Urothelium cell line (cell line): ENCODE results near the gene SLC37A1.

Experiments used
- DNase-seq: peaks from one replicate; pipeline ENCODE4 v3.0.0; 2011; ENCODE audit warnings: low spot score, mixed read lengths
- FAIRE-seq: peaks from 2 replicates; lab custom pipeline; 2011; peaks lifted over from hg19 to GRCh38; lab: Jason Lieb, UNC

The SLC37A1 gene

DNA sequence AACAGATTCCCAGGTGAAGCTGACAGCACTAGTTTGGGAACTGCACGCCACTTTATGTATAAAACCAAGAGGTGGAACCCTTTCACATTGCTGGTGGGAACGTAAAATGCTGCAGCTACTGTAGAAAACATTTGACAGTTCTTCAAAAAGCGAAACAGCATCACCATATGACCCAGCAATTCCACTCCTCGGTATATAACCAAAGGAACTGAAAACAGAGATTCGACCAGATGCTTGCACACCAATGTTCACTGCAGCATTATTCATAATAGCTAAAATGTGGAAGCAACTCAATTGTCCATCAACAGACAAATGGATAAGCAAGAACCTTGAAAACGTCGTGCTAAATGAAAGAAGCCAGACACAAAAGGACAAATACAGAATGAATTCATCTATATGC is 35.1 kb upstream of the SLC37A1 start:
- DNase-seq: no peak
- no peak for FAIRE-seq

DNA sequence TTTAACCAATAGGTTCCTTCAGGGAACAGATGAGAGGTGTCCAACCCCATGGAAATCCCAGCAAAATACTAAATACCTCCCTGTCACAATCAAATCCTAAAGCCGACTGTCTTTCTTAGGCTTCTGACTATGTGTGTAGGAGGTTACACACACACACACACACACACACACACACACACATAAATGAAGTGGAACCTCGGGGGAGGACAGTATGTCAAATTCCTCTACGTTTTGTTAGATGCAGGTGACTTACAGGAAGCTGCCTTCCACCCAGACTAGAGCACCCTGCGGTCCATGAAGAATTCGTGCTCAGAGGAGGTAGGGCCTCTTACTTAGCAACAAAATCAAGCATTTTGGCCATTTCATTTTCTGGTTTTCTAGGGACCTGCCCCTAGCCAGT is 34.1 kb upstream of the SLC37A1 start:
- FAIRE-seq (no peak), DNase-seq (no peak)

DNA sequence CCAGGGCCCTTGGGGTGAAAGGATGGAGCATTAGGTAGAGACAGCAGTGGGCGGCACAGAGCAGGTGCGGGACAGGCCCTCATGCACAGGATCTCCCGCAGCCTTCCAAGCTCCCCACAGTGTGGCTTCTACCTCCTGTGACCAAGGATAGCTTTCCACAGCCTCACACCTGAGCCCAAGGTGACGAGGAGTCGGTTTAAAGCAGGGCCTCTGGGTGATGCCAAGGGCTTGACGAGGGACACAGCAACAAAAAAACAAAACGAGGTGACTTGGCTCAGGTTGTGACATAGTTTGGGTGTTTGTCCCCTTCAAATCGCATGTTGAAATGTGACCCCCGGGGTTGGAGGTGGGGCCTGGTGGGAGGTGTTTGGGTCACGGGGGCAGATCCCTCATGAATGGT is 32.9 kb upstream of the SLC37A1 start:
- no peak for DNase-seq
- no peak for FAIRE-seq

DNA sequence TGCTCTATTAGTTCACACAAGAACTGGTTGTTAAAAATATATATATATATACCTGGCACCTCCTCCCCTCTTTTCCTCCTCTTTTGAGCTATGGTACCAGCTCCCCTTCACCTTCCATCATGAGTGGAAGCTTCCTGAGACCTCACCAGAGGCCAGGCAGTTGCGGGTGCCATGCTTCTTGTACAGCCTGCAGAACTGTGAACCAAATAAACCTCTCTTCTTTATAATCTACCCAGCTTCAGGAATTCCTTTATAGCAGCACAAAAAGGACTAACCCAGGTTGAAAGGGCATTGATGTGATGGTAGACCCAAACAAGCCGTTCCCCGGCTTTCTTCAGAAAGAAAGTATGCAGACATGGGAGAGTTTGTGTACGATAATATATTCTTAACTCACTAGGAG is 32.5 kb upstream of the SLC37A1 start:
- DNase-seq (no peak), FAIRE-seq (no peak)

DNA sequence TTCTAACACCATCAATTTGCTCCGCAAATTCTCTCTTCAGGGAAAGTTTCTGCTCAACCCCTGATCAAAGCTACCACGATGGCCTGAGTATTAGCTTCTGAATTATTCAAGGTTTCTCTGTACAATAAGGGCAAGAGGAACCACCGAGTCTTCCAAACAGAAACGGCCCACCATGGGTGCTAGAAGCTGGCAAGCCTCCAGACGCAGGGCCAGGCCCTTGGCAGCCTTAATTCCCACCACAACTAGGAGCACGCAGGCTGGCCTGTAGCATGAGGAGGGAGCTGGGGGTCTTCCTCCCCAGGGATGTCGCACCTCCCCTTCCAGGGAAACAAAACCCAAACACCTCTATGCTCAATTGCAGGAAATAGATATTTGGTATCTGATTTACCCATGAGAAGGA is 28.7 kb upstream of the SLC37A1 start:
- DNase-seq (no peak), FAIRE-seq (no peak)

DNA sequence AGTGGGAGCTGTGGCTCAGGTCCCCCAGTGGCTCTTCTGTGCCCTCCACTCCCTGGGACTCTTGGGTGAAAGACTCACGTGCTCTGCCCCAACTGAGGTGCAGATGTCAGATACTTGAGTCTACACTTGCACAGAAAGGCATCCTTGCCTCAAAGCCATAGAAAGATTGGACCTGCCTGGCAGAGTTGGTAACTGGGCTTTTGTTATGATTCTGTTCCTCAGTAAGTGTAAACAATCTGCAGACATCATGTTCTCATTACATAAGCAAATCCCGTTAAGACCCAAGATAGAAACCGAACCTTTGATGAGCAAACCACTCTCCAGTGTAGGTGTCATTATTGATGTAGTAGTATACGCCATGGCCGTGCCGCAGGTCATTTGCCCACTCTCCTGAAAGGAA is 27.6 kb upstream of the SLC37A1 start:
- DNase-seq (no peak), FAIRE-seq (no peak)

DNA sequence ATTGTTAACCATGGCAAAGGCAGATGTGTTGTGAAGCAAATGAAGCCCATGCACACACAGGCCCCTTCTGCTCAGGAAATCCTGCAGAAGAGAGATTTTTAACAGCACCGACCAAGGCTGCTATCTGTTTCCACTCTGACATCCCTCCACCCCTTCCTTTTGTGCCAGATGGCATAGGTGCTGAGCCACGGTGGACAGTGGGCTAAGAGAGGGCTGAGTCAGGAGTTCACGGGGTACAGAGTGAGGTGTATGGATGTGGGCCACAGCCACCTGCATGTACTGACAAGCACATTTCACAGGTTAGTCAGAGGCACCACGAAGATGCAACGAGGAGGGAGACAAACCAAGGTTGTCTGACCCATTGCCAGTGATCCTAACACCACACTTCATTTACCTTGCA is 27.1 kb upstream of the SLC37A1 start:
- FAIRE-seq (no peak), DNase-seq (no peak)

DNA sequence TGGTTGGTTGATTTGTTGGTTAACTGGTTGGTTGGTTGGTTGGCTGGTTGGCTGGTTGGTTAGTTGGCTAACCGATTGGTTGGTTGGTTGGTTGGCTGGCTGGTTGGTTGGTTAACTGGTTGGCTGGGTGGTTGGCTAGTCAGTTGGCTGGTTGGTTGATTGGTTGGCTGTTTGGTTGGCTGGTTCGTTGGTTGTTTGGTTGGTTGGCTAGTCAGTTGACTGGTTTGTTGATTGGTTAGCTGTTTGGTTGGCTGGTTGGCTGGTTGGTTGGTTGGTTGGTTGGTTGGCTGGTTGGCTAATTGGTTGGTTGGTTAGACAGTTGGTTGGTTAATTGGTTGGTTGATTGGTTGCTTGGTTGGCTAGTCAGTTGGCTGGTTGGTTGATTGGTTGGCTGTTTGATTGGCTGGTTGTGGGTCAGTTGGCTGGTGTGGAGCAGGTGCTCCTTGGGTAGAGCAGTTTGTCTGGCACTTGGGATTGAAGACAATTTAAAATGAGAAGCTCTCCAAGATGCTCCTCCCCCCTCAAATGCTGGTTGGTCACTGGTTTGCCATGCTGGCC is 24.6 kb upstream of the SLC37A1 start:
- FAIRE-seq (no peak), DNase-seq (no peak)

DNA sequence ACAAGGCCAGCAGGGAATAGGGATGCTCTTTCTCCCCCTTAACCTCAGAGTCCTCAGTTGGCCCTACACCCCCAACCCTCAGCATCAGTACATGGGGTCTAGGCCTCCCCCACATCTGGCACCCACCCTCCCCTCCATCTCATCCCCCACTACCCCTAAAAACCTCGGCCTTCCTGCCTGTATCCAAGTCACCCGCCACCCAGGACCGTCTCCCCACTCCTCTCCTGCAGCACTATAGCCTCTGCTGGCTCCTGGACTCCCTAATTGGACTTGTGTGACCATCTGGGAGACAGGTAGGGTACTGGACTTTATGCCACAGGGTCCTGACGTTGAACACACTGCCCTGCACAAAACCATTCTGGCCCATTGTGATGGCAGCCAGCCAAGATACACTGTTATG is 23.7 kb upstream of the SLC37A1 start:
- no peak for DNase-seq
- FAIRE-seq: no peak

DNA sequence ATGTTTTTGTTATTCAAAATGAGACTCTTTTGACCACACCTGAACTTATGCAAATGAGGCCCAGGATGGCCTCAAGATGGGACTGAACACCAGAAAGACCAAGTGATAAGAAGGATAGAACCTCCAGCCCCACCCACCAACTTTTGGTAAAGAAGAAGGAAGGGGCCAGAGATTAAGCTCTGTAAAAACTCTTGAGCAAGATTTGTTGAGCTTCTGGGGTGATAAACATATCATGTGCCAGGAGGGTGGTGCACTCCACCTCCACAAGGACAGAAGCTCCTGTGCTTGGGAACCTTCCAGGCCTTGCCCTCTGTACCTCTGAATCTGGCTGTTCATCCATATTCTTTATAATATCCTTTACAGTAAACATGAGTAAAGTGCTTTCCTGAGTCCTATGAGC is 22.9 kb upstream of the SLC37A1 start:
- FAIRE-seq: no peak
- DNase-seq: no peak

DNA sequence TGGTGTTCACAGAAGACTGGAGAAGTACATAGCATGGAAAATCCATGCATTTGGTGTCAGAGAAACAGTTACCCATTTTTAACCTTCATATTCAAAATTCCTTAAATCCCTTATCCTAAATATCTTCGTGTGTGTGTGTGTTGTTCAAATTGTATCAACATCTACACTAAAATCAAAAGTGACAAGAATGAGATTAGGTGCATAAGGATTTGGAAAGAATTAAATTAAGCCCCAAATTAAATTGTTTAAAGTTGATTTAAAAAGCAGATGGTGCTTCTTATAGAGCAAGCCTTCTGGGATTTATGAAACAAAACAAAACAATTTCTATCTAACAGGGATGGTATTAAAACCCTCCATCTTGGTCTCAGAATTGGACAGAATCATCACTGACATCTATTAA is 22.3 kb upstream of the SLC37A1 start:
- no peak for DNase-seq
- FAIRE-seq: no peak

DNA sequence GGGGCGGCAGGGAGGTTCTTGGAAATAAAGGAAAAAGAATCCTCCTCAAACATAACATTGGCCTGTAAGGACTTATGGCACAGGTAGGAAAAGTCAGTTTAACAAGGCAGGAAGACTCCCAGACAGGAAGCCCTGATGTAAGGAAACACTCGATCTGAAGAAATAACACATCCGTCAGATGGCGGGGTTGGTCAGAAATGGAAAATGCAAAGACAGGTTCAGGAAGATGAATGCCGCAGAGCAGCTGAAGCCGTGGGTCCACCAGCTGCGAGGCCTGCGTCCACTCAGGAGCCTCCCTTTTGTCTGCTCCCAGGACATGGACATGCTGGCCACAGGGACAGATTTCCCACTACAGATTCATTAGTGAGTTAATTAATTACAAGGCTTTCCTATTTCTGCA is 21.5 kb upstream of the SLC37A1 start:
- DNase-seq (no peak), FAIRE-seq (no peak)

DNA sequence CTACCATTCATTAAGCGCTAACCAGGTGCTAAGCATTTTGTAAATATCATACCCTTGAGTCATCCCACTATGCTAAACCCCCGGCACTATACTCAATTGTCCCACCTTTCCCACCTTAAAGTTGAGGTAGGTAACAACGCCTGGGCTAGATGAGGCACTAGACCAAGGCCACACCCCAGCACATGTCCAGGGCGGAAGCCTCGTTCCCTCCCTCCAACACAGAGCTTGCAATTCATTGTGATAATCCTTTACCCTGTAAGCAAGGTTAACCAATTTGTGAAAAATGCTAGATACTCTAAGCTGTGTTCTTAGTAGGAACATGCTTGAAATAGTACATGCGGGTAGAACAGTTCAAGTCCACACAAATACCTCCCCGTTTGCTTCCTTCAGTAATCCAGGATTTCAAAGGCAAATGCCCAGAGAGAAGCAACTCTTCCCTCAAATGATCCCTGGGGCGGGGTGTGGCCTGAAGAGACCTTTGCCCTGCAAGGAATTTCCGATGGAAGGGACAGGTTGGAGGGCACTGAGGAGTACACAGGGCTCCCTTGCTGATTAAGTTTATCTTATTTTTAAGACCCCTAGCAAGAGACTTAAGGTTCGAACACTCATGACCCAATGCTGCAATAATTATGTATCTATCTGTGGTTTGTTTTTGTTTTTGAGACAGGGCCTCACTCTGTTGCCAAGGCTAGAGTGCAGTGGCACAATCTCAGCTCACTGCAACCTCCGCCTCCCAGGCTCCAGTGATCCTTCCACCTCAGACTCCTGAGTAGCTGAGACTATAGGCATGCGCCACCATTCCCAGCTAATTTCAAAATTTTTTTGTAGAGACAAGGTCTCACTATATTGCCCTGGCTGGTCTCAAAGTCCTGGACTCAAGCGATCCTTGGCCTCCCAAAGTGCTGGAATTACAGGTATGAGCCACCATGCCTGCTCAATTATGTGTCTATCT is 20.3 kb upstream of the SLC37A1 start:
- DNase-seq (no peak), FAIRE-seq (no peak)

DNA sequence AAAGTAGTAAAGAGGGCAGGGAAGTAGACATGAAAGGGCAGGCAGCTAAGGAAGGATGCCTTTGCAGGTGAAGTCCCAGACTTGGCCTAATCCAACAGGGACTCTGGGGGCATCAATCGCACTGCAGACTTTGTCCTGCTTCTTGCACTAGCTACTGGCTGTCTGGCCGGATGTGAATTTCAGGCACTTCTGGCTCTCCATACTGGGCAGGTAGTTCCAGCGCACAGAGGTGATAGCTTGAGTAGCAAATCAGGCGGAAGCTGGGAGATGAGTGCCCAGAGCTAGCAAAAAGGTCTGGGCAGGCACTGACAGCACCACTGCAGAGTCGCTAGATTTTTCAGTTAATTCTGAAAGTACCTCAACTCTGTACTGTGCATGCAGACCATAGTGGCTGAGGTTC is 18.6 kb upstream of the SLC37A1 start:
- FAIRE-seq (no peak), DNase-seq (no peak)

DNA sequence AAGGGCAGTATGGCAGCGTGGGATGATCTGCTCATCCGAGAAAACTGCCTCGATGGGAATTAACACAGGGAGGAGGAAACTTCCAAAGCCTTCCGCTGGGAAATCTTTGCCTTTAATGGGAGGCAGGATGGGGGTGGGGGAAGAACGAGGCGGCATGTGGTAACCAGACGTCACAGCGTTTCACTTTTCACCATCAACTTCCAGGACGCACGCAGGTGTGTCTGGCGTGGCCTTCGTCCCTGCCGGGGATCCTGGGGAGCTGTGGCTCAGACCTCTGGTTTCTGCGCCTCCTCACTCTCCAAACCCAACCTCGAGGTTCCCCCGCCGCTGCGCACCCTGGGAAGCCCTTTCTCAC is 17.9 kb upstream of the SLC37A1 start:
- FAIRE-seq: no peak
- peak; percentile 29 for DNase-seq

DNA sequence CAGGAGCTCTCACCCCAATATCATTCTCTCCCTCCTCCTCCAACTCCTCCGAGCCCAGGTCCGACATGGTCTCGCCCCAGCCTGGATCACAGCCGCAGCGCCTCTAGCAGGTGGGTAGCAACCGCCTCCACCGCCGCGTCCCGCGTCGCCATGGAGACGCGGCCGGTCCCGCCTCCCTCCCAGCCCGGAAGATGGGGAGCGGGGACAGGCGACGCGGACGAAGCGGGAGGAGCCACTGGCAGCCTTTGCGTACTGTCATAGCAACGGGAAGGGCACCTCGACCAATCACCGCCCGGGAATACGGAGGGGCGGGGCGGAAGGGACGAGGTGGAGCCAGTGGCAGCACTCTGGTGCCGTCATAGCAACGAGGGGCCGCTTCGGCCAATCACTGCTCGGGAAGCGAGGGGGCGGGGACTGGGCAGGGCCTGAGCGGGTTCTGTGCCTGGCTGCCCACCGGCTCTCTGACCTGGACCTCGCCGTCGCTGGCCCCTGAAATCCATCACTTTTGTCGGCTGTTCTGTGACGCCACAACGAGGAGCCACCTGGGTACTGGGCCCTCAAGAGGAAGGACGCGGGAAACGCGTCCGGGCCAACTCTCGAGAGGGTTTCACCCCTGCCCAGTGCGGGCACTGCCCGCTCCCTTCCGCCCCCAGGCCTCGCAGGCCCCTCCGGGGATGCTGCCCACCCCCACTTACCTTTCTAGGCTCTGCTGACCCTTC is 17.4 kb upstream of the SLC37A1 start, which contains the start of gene RSPH1:
TSS of gene RSPH1 (minus strand) at position 105 of the 719 bp plus-strand sequence. CDS start at position 67, 38 bp downstream.
- peak; percentile 98 for FAIRE-seq
- DNase-seq: peak; percentile 98

DNA sequence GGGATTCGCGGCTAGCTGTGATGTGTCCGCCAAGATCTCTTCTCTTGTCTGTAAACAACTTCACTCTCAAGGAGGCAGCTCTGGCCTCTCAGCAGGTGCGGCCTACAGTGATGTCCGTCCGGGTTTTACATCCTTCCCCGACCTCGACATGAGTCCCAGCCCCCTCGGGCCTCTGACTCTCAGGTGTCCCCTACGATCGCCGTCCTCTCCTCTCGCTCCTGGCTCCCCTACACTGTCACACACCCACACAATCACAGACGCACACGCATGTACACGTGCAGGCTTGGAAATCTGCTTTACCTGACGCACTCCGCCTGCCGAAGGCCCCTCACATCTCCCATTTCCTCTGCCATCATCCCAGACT is 16.8 kb upstream of the SLC37A1 start:
- DNase-seq (no peak), FAIRE-seq (no peak)

DNA sequence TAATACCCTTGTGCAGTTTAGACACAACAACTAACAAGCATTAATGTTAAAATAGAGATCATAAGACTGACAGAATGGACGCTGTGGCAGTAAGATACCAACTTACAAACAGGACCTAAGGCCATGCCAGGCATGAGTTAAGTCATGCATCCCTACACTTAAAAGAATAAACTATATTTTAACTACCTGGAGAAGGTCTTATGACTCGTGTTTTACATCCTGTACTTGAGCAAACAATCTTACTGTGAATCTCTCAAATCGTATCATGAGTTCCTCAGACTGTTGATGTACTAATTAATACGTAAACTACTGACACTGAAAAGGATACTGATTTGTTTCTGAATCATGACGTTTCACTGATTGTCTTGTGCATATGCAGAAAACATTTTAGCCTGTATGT is 15.6 kb upstream of the SLC37A1 start:
- FAIRE-seq (no peak), DNase-seq (no peak)

DNA sequence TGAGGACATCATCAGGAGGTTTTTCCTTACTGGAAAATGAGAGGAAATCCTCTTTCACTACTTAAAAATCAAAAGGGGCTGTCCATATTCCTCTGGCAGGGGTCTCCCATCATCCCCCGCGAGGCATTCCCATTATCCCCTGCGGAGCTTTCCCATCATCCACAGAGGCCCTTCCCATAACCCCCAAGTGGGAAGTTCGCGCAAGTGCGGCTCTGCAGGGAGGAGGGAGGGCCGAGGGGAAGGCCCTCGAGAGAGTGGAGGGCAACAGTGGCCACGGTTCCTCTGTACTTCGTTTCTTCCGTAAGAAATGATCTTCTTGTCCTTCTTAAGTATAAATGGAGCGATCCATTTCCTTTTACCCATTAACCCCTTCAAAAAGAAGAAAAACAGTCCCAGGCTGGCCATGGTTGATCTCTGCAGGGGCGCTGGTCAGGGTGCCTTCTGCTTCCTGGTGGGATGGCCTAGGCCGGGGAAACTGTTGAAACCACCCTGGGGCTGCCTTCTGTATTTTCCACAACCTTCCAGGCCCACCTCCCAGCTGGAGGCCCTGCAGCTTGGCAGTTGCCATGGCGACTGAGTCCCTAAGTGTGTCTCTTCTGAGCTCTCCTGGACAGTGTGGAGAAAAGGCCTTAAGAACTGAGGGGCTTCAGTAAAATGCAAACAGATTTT is 14.1 kb upstream of the SLC37A1 start:
- DNase-seq: no peak

DNA sequence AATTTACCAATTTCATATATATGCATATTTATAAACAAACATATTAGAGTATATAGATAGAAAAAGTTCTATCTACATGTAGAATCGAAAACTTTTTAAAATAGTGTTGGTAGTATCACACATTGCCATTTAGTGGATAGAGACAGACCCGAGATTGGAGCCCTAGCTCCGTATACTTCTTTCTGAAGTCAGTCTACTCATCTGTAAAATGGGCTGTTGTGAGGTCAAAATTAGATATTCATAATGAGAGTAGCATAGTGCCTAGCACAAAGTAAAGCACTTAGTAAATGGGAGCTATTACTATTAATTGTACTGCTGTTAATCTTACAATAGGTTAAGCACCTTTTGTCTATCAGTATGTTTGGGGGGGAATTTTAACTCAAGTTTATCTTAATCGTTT is 13.4 kb upstream of the SLC37A1 start:
- FAIRE-seq (no peak), DNase-seq (no peak)

More for the DNA sequence above, 14.1 kb upstream of the SLC37A1 start:
- no peak for FAIRE-seq

DNA sequence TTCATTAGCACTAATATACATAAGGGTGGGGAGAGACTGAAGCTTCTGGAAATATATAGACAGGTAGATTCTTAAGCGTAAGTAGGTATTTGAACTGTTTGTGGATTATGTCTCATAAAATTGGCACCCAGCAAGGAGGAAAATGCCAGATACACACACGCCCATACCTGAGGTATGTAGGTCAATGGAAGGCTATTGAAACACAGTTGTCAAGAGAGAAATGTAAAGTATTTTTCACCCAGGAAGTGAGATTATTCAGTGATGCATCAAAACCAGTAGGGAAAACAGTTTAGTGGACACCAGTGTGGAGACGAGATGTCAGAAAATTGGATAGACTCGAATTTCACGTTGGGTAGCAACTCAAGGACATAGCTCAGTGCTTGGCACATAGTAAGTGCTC is 12.9 kb upstream of the SLC37A1 start:
- FAIRE-seq: no peak
- no peak for DNase-seq
